Cardiac fibroblast (primary cell): ENCODE results near the gene SLC9A7.

Source experiments
- DNase-seq, 2 donors: peaks; one replicate each; pipeline versions ENCODE4 v3.0.0 to v3.0.0-alpha.2; 2010; ENCODE audit warnings: low read depth in 2 of 2
- H3K4me3 ChIP-seq, 2 donors: replicated peaks in 1 of 2; 1 replicate in 1 of 2; 2 replicates in 1 of 2; pipeline ENCODE4 v1.5.1; 2011; ENCODE audit warnings: low read depth in 2 of 2, low read length in 2 of 2, mild to moderate bottlenecking in 2 of 2, moderate library complexity in 1 of 2
- CTCF ChIP-seq: IDR thresholded peaks from one replicate; pipeline ENCODE4 v1.5.1; 2011; ENCODE audit warnings: low read depth, mild to moderate bottlenecking, low read length, inconsistent platforms

SLC9A7 gene

DNA sequence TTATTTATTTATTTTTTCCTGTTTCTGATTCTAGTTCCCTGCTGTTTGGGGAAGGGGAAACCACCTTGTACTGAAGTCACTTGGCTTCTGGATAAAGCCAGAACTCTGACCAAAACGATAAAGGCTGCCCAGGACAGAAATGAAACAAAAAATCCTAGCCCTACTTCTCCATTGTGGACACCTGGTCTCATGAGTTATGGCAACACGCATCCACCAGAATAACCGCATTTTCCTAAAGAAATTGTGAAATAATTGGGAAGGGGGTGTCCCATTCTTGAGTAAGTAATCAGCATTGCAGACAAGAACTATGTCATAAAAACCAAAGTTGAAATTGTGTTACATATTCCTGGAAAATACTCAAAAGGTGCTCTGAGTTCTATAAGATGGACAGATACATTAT is 42.1 kb downstream of the SLC9A7 start:
- TF ChIP-seq CTCF = no peak
- no peak overlapping the region for H3K4me3 ChIP-seq
- DNase-seq = no peak

- H3K4me3 ChIP-seq = no peak overlapping the region
- no peak for DNase-seq
Measured at GRCh38 chrX:46715997-46716396, 42.9 kb downstream of the SLC9A7 start.

DNA sequence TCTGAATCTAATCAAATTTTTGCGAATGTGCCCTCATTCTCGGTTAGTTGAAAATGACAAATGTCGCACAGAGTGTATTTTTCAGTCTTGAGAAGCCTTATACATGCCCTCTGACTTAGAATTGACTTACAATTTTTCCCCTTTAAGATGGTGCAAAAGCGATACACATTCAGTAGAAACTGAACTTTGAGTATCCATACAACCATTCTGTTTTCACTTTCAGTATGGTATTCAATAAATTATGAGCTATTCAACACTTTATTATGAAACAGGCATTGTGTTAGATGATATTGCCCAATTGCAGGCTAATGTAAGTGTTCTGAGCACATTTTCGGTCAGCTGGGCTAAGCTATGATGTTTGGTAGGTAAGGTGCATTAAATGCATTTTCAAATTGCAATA is 43.4 kb downstream of the SLC9A7 start:
- H3K4me3 ChIP-seq = no peak overlapping the region
- no peak for DNase-seq
- TF ChIP-seq CTCF = no peak

More at GRCh38 chrX:46715997-46716396, 42.9 kb downstream of the SLC9A7 start:
- TF ChIP-seq CTCF = no peak

DNA sequence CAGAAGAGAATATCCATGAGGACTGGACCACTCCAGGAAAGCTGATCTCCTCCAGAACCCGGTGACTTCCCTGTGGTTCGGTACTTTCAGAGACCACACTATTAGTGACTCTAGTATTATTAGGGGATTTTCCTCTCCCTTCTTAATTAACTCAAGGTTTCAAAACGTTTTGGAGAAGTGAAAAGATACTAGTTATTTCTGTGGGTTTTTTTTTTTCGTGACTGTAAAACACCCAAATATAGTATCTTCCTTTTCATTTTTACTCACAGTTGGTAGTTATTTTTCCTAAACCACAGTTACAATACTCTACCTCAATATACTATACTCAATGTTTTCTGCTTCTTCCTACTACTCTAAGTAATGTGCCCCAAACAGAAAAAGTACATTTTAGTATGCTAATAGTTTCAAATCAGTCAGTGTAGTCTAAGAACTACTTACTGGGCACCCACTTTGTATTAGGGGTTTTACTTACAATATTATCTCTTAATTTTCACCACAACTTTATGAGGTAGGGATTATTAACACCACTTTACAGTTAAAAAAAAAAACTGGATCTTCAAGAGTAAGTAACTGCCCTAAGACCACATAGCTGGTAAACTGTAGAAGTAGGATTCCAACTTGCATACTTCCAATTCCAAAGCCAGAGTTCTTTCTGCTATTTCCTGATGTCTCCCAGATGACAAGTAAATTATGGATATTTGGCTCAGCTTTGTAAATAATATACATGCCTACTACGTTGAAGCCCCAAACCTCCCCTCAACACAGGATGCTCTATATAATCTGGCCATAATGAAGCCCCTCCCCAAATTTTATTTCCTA is 45.0 kb downstream of the SLC9A7 start:
- DNase-seq = peak in 1 of 2 donors; percentile 43
- no peak overlapping the region for H3K4me3 ChIP-seq
- no peak for TF ChIP-seq CTCF

DNA sequence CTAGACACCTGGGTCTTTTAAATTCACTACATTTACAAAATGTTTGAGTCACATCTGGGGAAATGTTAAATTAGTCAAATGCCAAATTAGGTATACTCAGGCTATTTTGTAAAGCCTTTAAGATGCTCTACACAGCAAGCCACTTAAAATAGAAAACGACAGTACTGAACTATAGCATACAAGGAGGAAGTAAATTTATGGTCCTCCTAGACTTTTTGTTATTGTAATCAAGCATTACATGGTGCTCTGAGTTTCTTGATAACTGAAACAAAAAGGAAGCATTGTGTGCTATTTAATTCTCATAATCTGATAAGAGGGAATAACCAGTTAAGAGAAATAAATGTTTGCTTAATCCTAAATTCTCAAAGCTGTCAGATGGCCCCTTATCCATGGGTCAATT is 46.2 kb downstream of the SLC9A7 start:
- no peak for TF ChIP-seq CTCF
- no peak for DNase-seq
- H3K4me3 ChIP-seq = no peak overlapping the region

GRCh38 chrX:46710927-46711623 is 47.8 kb downstream of the SLC9A7 start:
- DNase-seq = no peak
- TF ChIP-seq CTCF = no peak
- H3K4me3 ChIP-seq = no peak overlapping the region
